Esophagus (tissue), 2 donors: ENCODE results near the gene VAV2. TPM values are rescaled to one million over a fixed set of nuclear protein-coding genes. Genes with fewer than 3 reads are reported as not detected.

Source experiments
- H3K27ac ChIP-seq, 2 donors: one replicate each; pipeline ENCODE4 v1.5.1; 2013; ENCODE audit warnings: low read depth in 2 of 2, mild to moderate bottlenecking in 2 of 2, inconsistent platforms in 1 of 2, low read length in 1 of 2, moderate library complexity in 1 of 2
- H3K27me3 ChIP-seq, 2 donors: one replicate each; pipeline ENCODE4 v1.6.1; 2013; ENCODE audit warnings: low read length in 2 of 2, control low read depth in 1 of 2, mild to moderate bottlenecking in 1 of 2; ENCODE audit not compliant: insufficient read depth in 2 of 2, control insufficient read depth in 1 of 2
- H3K36me3 ChIP-seq, 2 donors: one replicate each; pipeline ENCODE4 v1.6.1; 2013; ENCODE audit warnings: low read length in 1 of 2; ENCODE audit not compliant: control insufficient read depth in 2 of 2, insufficient read depth in 2 of 2
- H3K4me1 ChIP-seq, 2 donors: one replicate each; pipeline ENCODE4 v1.6.1; 2013; ENCODE audit warnings: low read length in 1 of 2; ENCODE audit not compliant: control insufficient read depth in 2 of 2, insufficient read depth in 2 of 2
- H3K4me3 ChIP-seq, 2 donors: one replicate each; pipeline ENCODE4 v1.5.1; 2013; ENCODE audit warnings: low read length in 2 of 2, mild to moderate bottlenecking in 2 of 2, low read depth in 1 of 2, moderate library complexity in 1 of 2
- H3K9me3 ChIP-seq, 2 donors: one replicate each; pipeline ENCODE4 v1.6.1; 2013; ENCODE audit warnings: mild to moderate bottlenecking in 2 of 2, low read depth in 1 of 2, low read length in 1 of 2, moderate library complexity in 1 of 2; ENCODE audit not compliant: control insufficient read depth in 2 of 2, insufficient read depth in 1 of 2
- WGBS, 2 donors: extraction: QIAGEN DNeasy Blood & Tissue Kit; methylation state at CpG; one replicate each; pipeline ENCODE4 v1.1.7; 2013; 5-methylcytosine and 5-hydroxymethylcytosine counted together
- polyA plus RNA-seq, 2 donors: library from polyadenylated mRNA; stranded (reverse); fragments of 200-250 nt; gene quantifications; one replicate each; pipeline ENCODE4 v1.2.3, GENCODE V29; 2013
- donor health status: healthy with polysubstance abuse.
- donor health status: Bipolar disorder and iron deficiency.

Gene VAV2
- 1 to 10 TPM; 4.8 to 5.0 TPM for polyA plus RNA-seq

GRCh38 chr9:133991964-133992779, at the start of gene VAV2:
Gene VAV2 (minus strand): TSS chr9:133992324. CDS start chr9:133992278, 46 bp downstream.
- WGBS, 2 donors, result 0% methylated on average over 54 to 124 of the region's 124 CpGs
- Histone ChIP-seq H3K9me3 (no peaks in the 10 kb centered on the region), H3K27ac (peak within 1 kb of the TSS; percentile 84 to 90), H3K27me3 (no peaks in the 10 kb centered on the region), H3K4me3 (peak within 1 kb of the TSS; percentile 59 to 68), H3K36me3 (no peaks in the 10 kb centered on the region), H3K4me1 (peaks cover 4 to 14% of the 10 kb centered on the region in 2 donors)

- no peaks in the 10 kb centered on the region for H3K9me3 ChIP-seq
- H3K27me3 ChIP-seq, result no peaks in the 10 kb centered on the region
- 90 to 92% methylated on average over 16 of the region's 16 CpGs for WGBS, 2 donors
- no peak overlapping the region for H3K27ac ChIP-seq
- peaks cover 7 to 46% of the 10 kb centered on the region in 2 donors for H3K36me3 ChIP-seq
- no peak overlapping the region for H3K4me3 ChIP-seq
- peaks cover 0 to 7% of the 10 kb centered on the region in 2 donors for H3K4me1 ChIP-seq
These were observed 49.5 kb upstream of the VAV2 start for GRCh38 chr9:134041649-134041962.

- peaks cover 7 to 45% of the 10 kb centered on the region in 2 donors for H3K36me3 ChIP-seq
- WGBS, 2 donors, result 70 to 71% methylated on average over 20 to 21 of the region's 21 CpGs
- no peaks in the 10 kb centered on the region for H3K9me3 ChIP-seq
- H3K4me1 ChIP-seq, result peaks cover 0 to 7% of the 10 kb centered on the region in 2 donors
- H3K27me3 ChIP-seq, result no peaks in the 10 kb centered on the region
- H3K27ac ChIP-seq, result no peak overlapping the region
- no peak overlapping the region for H3K4me3 ChIP-seq
These were observed 48.9 kb upstream of the VAV2 start for GRCh38 chr9:134040781-134041648.

DNA sequence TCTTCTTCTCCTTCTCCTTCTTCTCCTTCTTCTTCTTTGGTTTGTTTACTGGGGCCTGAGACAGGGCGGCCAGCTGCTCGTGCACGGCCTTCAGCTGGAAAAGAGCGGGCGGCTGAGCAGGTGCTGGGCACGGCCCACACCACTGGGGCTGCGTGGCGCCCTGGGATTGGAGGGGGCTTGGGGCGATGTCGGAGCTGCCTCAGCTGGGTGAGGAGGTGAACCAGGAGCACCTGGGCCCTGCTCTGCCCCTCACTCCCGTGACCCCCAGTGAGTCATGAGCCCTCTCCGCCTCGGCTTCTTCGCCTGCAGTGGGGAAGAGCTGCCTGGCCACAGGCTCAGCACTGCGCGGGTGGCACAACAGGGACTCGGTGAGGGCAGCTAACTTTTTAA, 48.0 kb upstream of the VAV2 start:
- H3K27me3 ChIP-seq, result no peaks in the 10 kb centered on the region
- H3K9me3 ChIP-seq, result no peaks in the 10 kb centered on the region
- no peak overlapping the region for H3K27ac ChIP-seq
- H3K4me3 ChIP-seq, result no peak overlapping the region
- 94 to 96% methylated on average over 17 of the region's 17 CpGs for WGBS, 2 donors
- H3K4me1 ChIP-seq, result peaks cover 0 to 7% of the 10 kb centered on the region in 2 donors
- peaks cover 4 to 46% of the 10 kb centered on the region in 2 donors for H3K36me3 ChIP-seq

DNA sequence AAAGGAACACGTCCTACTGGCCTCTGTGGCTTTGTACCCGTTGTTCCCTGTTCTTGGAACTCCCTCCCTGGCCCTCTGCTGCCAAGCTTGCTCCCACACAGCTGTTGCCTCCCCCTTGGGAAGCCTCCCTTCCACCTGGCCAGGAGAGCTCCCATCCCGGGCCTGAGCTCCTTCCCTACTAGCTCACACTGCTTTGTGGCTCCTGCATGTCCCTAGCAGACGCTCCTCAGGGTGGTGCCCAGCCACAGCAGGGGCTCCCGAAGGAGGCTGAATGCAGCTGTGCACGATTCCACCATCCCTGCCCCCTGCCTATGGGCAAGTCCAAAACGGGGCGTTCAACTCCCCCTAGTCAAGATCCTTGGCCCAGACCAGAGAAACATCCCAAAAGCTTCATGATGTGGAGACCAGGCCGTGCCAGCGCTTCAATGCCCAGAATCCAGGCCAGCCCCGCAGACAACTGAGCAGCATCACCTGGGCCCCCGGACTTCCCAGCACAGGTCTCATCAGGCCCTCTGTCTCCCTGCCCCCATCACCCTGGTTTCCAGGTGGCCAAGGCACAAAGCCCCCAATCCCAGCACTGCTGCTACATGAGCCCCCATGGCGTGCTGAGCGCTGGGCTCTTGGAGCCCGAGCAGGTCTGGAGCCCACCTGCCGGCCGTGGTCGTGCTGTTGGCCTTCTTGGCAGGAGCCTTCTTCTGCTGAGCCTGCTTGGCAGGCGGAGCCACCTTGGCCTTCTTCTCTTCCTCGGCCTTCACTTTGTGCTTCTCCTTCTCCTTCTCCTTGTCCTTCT, 47.5 kb upstream of the VAV2 start:
- Histone ChIP-seq H3K4me1 (peaks cover 0 to 7% of the 10 kb centered on the region in 2 donors), H3K36me3 (peaks cover 8 to 47% of the 10 kb centered on the region in 2 donors), H3K4me3 (no peak overlapping the region), H3K27ac (no peak overlapping the region), H3K9me3 (no peaks in the 10 kb centered on the region), H3K27me3 (no peaks in the 10 kb centered on the region)
- WGBS, 2 donors, result 89 to 94% methylated on average over 20 of the region's 20 CpGs

DNA sequence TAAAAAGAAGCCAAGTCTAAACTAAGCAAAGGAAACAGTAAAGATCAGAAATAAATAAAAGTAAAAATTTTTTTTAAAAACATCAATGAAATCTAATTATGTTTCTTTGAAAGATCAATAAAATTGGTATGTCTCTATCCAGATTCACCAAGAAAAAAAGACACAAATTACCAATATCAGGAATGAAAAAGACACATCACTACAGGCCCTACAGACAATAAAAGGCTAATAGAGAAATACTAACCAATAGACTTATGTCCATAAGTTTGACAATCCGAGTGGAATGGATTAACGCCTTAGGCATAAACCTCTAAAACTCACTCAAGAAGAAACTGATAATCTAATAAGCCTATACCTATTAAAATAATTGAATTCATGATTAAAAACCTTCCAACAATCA, 45.5 kb upstream of the VAV2 start:
- 97 to 98% methylated on average over 2 of the region's 2 CpGs for WGBS, 2 donors
- peaks cover 0 to 7% of the 10 kb centered on the region in 2 donors for H3K4me1 ChIP-seq
- H3K36me3 ChIP-seq, result peaks cover 14 to 56% of the 10 kb centered on the region in 2 donors

DNA sequence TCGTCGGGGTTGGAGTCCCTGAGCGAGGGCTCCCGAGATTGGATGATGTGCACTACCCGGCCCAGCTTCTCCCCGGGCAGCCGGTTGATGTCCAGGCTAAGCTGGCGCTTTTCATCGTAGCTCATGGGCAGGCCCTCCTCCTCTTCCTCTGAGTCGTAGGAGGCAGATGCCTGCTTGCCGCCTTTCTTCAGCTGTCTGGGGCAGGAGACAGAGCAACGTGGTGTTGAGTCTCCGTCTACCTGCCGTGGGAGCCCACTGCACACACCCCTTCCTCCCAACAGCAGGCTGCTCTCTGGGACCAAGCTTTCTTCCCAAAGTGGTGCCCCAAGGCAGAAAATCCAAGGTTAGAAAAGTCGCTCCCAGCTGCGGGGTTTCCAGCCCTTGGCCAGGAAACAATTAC, 44.0 kb upstream of the VAV2 start:
- Histone ChIP-seq H3K4me1 (peaks cover 0 to 3% of the 10 kb centered on the region in 2 donors), H3K27me3 (no peaks in the 10 kb centered on the region), H3K27ac (no peak overlapping the region), H3K4me3 (no peak overlapping the region), H3K36me3 (peaks cover 16 to 54% of the 10 kb centered on the region in 2 donors), H3K9me3 (no peaks in the 10 kb centered on the region)
- WGBS, 2 donors, result 93 to 96% methylated on average over 15 to 16 of the region's 16 CpGs

More for the DNA sequence above, 45.5 kb upstream of the VAV2 start:
- H3K27me3 ChIP-seq, result no peaks in the 10 kb centered on the region
- H3K9me3 ChIP-seq, result no peaks in the 10 kb centered on the region
- no peak overlapping the region for H3K27ac ChIP-seq
- H3K4me3 ChIP-seq, result no peak overlapping the region

DNA sequence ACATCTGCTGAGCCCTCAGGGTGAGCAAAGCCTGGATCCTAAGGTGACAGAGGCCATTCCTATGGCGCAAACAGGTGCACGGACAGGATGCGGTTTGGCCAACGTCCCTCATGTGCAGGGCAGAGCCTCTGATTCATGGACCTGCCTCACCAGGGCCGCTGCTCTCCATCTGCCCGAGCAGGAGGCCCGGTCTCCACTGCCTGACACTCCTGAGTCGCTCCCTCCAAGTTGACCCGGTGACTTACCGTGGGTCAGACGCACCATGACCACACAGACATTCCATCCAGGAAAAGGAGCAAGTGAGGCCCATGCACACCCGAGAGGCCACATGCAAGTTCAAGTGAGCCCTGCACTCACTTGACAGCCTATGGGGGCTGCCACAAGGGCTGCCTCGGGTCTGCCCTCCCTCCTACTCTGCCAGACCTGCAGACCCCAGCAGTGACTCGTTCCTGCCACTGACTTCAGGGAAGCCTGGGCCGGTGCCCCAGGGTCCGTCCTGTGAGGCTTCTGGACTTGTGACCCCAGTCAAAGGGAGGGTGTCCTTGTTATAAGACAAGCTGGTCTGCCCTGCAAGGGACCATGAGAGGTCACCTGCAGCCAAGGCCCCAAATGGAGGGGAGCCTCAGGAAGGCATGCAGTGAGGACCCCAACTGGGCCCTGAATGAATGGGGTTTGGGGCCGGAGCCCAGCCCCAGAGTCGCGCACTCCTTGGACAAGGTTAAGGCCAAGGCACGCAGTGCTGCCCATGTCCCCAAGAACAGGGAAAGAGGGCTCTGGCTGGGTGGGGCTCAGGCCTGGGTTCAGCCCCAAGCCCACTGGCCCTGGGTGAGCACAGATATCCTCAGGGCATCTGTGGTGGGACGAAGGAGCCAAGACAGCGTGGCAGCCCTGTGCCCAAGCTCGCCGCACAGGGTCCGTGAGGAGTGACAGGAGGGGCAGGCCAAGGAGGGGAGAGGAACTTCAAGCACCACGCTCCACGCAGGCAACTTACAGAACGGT, 43.2 kb upstream of the VAV2 start:
- WGBS, 2 donors, result 94 to 95% methylated on average over 28 of the region's 28 CpGs
- Histone ChIP-seq H3K4me1 (no peaks in the 10 kb centered on the region), H3K9me3 (no peaks in the 10 kb centered on the region), H3K36me3 (peaks cover 16 to 52% of the 10 kb centered on the region in 2 donors), H3K27me3 (no peaks in the 10 kb centered on the region), H3K4me3 (no peak overlapping the region), H3K27ac (no peak overlapping the region)
